ENCODE data around the gene KRTAP6-2.

KRTAP6-2 gene

DNA sequence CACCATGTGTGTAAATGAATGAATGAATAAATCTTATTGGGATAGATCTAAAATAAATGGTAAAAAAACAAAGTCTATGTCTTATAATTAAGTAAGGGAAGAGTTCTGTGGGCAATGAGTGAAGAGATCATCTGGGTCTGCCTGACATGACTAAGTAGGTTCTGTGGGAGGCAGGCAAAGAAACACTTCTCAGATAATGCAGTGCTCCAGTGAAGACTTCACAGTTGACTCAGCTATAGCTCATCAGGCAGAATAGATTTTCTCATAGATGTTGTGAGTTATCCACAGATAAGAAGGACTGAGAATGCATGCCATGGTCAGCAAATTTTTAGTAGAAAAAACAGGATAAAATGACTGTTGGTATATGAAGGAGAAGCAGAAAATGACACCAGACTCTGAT, 20.9 kb downstream of the KRTAP6-2 start:
- peak in 1 of 58 donors; percentile 0 for DNase-seq

DNA sequence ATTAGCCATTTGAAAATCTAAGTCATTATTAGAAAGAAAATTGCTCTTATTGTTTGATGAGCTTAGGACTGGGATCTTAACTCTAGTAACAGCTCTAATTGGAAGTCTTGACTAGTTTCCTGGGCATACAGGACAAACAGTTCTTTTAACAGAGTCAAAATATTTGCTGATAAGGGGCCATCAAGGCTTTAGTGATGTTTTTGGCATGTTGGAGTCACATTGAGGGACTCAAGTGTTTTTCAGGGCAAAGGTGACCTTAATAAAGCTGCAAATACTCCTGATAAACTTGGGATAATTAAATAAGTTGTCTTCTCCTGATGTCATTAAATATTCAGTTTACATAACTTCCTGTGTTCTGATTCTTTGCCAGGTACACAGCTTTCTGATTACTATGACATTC, 31.1 kb downstream of the KRTAP6-2 start:
- DNase-seq, result no peak

DNA sequence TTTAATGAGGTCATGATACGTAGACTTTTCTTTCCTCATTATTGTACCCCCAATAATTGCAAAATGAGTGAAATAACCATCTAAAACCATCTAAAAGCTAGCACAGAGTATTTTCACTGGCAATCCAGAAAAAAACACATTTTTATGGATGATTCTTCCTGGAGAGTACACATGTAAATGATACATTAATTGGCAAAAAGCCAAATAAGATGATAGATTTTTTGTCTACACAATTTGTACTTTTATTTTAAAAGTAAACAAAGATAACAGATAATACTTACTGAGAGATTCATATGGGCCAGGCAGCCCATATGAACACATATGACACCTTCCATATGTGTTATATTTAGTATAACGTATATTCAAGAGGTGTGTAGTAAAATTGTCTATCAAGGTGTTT, 35.1 kb downstream of the KRTAP6-2 start:
- no peak for DNase-seq

DNA sequence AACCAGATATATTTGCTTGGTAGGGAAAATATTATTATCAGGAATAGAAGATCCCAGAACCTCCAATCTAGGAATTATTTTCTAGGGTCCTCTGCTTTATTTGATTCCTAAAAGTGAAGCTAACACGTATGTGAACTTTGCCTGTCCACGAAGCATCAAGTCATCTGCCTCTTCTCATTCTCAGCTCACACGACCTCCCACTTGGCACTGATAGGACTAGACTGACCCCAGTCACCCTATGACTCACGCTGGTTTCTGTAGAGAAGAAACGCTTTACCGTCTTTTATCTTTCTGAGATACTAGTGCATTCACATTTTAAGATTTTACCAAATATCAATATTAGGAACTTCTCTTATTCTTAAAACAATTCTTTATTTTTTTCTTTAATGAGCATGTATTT, 35.6 kb downstream of the KRTAP6-2 start:
- no peak for DNase-seq

DNA sequence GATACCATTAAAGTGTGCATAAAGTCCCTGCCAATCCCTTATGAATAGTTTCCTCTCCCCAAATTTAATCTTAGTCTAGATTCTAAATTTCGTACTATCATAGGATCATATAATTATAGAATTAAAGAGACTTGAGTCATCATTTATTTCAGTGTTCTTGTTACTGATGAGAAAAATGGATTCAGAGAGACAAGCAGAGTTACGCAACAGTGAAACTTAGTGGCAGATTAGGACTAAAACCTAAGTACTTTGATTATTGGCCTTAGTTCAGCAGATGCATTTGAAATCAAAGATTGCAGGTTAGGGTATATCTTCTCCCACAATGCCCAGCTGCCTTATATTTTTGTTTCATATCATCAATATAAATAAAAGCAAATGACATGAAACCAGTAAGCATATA, 36.7 kb downstream of the KRTAP6-2 start:
- no peak for DNase-seq

DNA sequence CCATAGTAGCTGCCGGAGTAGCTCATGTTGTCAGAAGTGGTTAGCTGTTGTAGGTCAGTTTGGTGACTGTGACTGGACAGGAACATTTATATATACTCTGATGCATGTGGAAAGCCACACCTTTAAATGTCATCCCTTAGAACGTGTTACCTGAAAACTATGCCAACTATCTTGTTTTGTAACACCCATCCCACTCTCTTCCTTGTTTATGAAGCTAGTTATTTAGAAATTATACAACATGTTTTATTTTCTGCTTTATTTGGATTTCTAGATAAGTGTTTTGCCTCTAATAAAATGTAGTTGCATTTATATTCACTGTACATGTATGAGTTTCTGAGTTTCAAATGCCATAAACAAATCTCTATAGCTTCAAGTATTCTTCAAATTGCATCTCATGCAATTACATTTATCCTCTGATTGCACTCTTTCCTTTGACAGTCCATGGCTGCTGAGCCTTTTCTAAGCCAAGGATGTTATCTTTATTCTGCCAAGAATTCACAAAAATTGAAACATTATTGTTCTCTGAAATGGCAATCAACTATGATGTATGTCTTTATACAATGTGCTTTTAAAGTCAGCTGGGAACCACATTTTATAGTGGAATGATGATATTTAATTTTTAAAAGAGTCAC, 37.3 kb downstream of the KRTAP6-2 start, which contains the start of gene KRTAP19-7:
Gene KRTAP19-7 (minus strand): TSS at position 51 of the 632 bp plus-strand sequence. CDS start 25 bp downstream, at position 26.
- no peak for DNase-seq

DNA sequence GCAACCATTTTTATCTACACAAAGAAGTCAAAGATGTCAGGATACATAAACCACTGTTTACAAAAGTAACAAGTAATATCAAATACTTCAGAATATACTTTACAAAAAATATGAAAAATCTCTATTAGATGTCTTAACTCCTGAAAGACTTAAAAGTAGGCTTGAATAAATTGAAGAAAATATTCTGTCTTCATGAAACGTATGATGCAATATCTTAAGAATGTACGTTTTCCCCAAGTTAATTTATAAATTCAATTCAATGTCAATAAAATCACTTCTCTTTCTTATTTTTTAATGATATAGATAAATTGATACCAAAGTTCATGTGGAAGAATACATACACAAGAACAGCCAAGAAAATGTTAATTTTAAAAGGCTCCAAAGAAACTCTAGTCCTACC, 43.6 kb downstream of the KRTAP6-2 start:
- no peak for DNase-seq

DNA sequence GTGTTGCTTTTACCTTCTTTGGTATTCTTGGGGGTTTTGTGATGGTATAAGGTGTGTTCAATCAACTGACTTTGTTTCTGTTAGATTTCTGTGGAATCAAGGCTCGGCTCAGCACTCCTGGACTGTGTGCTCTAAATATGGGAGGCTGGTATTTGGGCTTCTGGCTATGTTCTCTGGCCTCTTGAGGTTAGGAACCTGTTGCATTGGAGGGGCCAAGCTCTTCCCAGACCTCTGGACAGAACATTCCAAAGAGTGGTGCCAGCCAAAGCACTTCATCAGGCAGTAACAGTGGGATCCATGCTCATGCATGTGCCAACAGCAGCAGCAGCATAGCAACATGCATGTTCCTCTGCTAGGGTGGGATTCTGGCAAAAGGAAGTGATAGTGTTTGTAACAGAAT, 45.9 kb downstream of the KRTAP6-2 start:
- DNase-seq, result no peak

Measured in anterior cingulate cortex (tissue), 58 donors.